ENCODE measurements around the gene NRG3.
"Not testable (repeated sequence)": the region's sequence is repeated elsewhere in the genome, so short reads cannot be mapped to it uniquely, and the experiment has no call there.

Gene NRG3

GRCh38 chr10:82668221-82668895 is 793.4 kb downstream of the NRG3 start:
- H3K9me3 ChIP-seq = no peaks in the 10 kb centered on the region
- peaks cover 20% of the 10 kb centered on the region for H3K36me3 ChIP-seq
- no peak for TF ChIP-seq CTCF (IDR thresholded peaks at IDR 0.05; ENCODE audit: low read depth, low read length)
- DNase-seq = peak; percentile 36
- H3K27me3 ChIP-seq = no peaks in the 10 kb centered on the region
- H3K4me1 ChIP-seq = peaks cover 17% of the 10 kb centered on the region
- no peak overlapping the region for H3K4me3 ChIP-seq (ENCODE audit: low read depth, low read length)

GRCh38 chr10:82674036-82674435 is 799.0 kb downstream of the NRG3 start:
- no peak overlapping the region for H3K4me3 ChIP-seq (ENCODE audit: low read depth, low read length)
- H3K36me3 ChIP-seq = peaks cover 18% of the 10 kb centered on the region
- 0 out of 2 replicates have a peak, but pooled peaks cover 4% of the 10 kb centered on the region for H3K4me1 ChIP-seq
- TF ChIP-seq CTCF (IDR thresholded peaks at IDR 0.05; ENCODE audit: low read depth, low read length) = no peak
- no peak for DNase-seq
- H3K27me3 ChIP-seq = no peaks in the 10 kb centered on the region
- H3K9me3 ChIP-seq = no peaks in the 10 kb centered on the region; the same call in 1 of the 2 replicates

- peaks cover 20% of the 10 kb centered on the region for H3K4me1 ChIP-seq
- H3K27me3 ChIP-seq; H3K36me3 ChIP-seq; DNase-seq; H3K9me3 ChIP-seq; H3K4me3 ChIP-seq (ENCODE audit: low read depth, low read length): not testable (repeated sequence)
These were observed 802.9 kb downstream of the NRG3 start for GRCh38 chr10:82677932-82678331.

- peaks cover 25% of the 10 kb centered on the region for H3K4me1 ChIP-seq
- not testable (repeated sequence) for H3K36me3 ChIP-seq; H3K4me3 ChIP-seq (ENCODE audit: low read depth, low read length); DNase-seq; H3K27me3 ChIP-seq; H3K9me3 ChIP-seq
These were observed 803.5 kb downstream of the NRG3 start for GRCh38 chr10:82678451-82678850.

GRCh38 chr10:82680608-82681007 is 805.6 kb downstream of the NRG3 start:
- Histone ChIP-seq H3K4me1 (peaks cover 44% of the 10 kb centered on the region), H3K27me3 (no peaks in the 10 kb centered on the region), H3K36me3 (peaks cover 13% of the 10 kb centered on the region; the same call in 1 of the 2 replicates), H3K4me3 (ENCODE audit: low read depth, low read length) (no peak overlapping the region), H3K9me3 (no peaks in the 10 kb centered on the region; the same call in 1 of the 2 replicates)
- no peak for DNase-seq
- TF ChIP-seq CTCF (IDR thresholded peaks at IDR 0.05; ENCODE audit: low read depth, low read length) = no peak

- Histone ChIP-seq H3K36me3 (peaks cover 18% of the 10 kb centered on the region), H3K9me3 (no peaks in the 10 kb centered on the region; the same call in 1 of the 2 replicates), H3K4me3 (ENCODE audit: low read depth, low read length) (no peak overlapping the region), H3K4me1 (peaks cover 46% of the 10 kb centered on the region), H3K27me3 (no peaks in the 10 kb centered on the region)
- DNase-seq = peak; percentile 19
- TF ChIP-seq CTCF (IDR thresholded peaks at IDR 0.05; ENCODE audit: low read depth, low read length) = no peak
These were observed 809.0 kb downstream of the NRG3 start for GRCh38 chr10:82683945-82684344.

GRCh38 chr10:82685087-82685486 is 810.1 kb downstream of the NRG3 start:
- Histone ChIP-seq H3K36me3 (peaks cover 16% of the 10 kb centered on the region), H3K9me3 (no peaks in the 10 kb centered on the region; the same call in 1 of the 2 replicates), H3K4me1 (peaks cover 48% of the 10 kb centered on the region), H3K4me3 (ENCODE audit: low read depth, low read length) (no peak overlapping the region), H3K27me3 (no peaks in the 10 kb centered on the region)
- DNase-seq = no peak
- TF ChIP-seq CTCF (IDR thresholded peaks at IDR 0.05; ENCODE audit: low read depth, low read length) = no peak

All from BE2C (cell line).